ENCODE results near the gene CCNL2. TPM values are rescaled to one million over a fixed set of nuclear protein-coding genes. Genes with fewer than 3 reads are reported as not detected.

CCNL2 gene
- total RNA-seq, 4 donors from 2014 or later, result 31.6 to 248 (median 127) TPM

- 40% methylated on average over 1 of the region's 15 CpGs; no CpG with 5 or more reads in 1 of the 2 donors for WGBS, 2 donors (ENCODE audit: low coverage in 1 of 2)
- Histone ChIP-seq H3K4me3 (no peak overlapping the region), H3K4me1 (peaks cover 0 to 54% (median 30%) of the 10 kb centered on the region in 3 donors), H3K27ac (peak overlapping the region in 2 of 4 donors; percentile 7 to 60), H3K27me3 (no peaks in the 10 kb centered on the region), H3K36me3 (peaks cover 0 to 28% of the 10 kb centered on the region in 2 donors), H3K9me3 (no peaks in the 10 kb centered on the region)
- TF ChIP-seq POLR2AphosphoS5 (IDR thresholded peaks at IDR 0.05), result no peak
- peak in 3 of 4 experiments; percentile 7 to 34 (median 27) for TF ChIP-seq CTCF (IDR thresholded peaks at IDR 0.05)
- no peak for ATAC-seq
Observed at GRCh38 chr1:1344655-1345361, 54.3 kb downstream of the CCNL2 start.

GRCh38 chr1:1343811-1344421 lies 55.2 kb downstream of the CCNL2 start:
- no peaks in the 10 kb centered on the region for H3K9me3 ChIP-seq
- TF ChIP-seq EP300 (IDR thresholded peaks at IDR 0.05) (no peak), POLR2AphosphoS5 (IDR thresholded peaks at IDR 0.05) (no peak), CTCF (IDR thresholded peaks at IDR 0.05) (no peak), POLR2A (IDR thresholded peaks at IDR 0.05) (no peak)
- no peak overlapping the region for H3K4me3 ChIP-seq
- no peak for ATAC-seq
- peak overlapping the region in 1 of 4 donors; percentile 60 for H3K27ac ChIP-seq
- peaks cover 0 to 54% (median 30%) of the 10 kb centered on the region in 3 donors for H3K4me1 ChIP-seq
- no CpG with 5 or more reads among the region's 24 CpGs for WGBS, 2 donors (ENCODE audit: low coverage in 1 of 2)
- H3K36me3 ChIP-seq, result peaks cover 0 to 37% of the 10 kb centered on the region in 2 donors
- H3K27me3 ChIP-seq, result no peaks in the 10 kb centered on the region

GRCh38 chr1:1342584-1343115 lies 56.5 kb downstream of the CCNL2 start:
- no peaks in the 10 kb centered on the region for H3K9me3 ChIP-seq
- H3K4me3 ChIP-seq, result no peak overlapping the region
- H3K36me3 ChIP-seq, result peaks cover 0 to 50% of the 10 kb centered on the region in 2 donors
- peaks cover 0 to 44% (median 27%) of the 10 kb centered on the region in 3 donors for H3K4me1 ChIP-seq
- H3K27ac ChIP-seq, result no peak overlapping the region
- no peaks in the 10 kb centered on the region for H3K27me3 ChIP-seq
- no peak for ATAC-seq
- WGBS, 2 donors (ENCODE audit: low coverage in 1 of 2), result no CpG with 5 or more reads among the region's 18 CpGs
- TF ChIP-seq POLR2A (IDR thresholded peaks at IDR 0.05), result no peak
- no peak for TF ChIP-seq POLR2AphosphoS5 (IDR thresholded peaks at IDR 0.05)
- TF ChIP-seq CTCF (IDR thresholded peaks at IDR 0.05), result no peak
- TF ChIP-seq EP300 (IDR thresholded peaks at IDR 0.05), result no peak

GRCh38 chr1:1342061-1342562 lies 57.0 kb downstream of the CCNL2 start:
- H3K27ac ChIP-seq, result no peak overlapping the region
- no peaks in the 10 kb centered on the region for H3K9me3 ChIP-seq
- TF ChIP-seq POLR2AphosphoS5 (IDR thresholded peaks at IDR 0.05) (no peak), POLR2A (IDR thresholded peaks at IDR 0.05) (no peak), CTCF (IDR thresholded peaks at IDR 0.05) (no peak), EP300 (IDR thresholded peaks at IDR 0.05) (no peak)
- peaks cover 0 to 55% of the 10 kb centered on the region in 2 donors for H3K36me3 ChIP-seq
- ATAC-seq, result no peak
- no peaks in the 10 kb centered on the region for H3K27me3 ChIP-seq
- no CpG with 5 or more reads among the region's 28 CpGs for WGBS, 2 donors (ENCODE audit: low coverage in 1 of 2)
- H3K4me1 ChIP-seq, result peaks cover 0 to 38% (median 22%) of the 10 kb centered on the region in 3 donors
- no peak overlapping the region for H3K4me3 ChIP-seq

Data from gastroesophageal sphincter (tissue), 4 donors.